Choroid plexus epithelial cell (primary cell): Measurements from ENCODE around the gene HBZ.

Source experiments
- DNase-seq: peaks from one replicate; pipeline ENCODE4 v3.0.0-alpha.2; 2010; ENCODE audit warnings: low read depth
- H3K4me3 ChIP-seq: 2 replicates; pipeline ENCODE4 v1.5.1; 2011; ENCODE audit warnings: low read depth, mild to moderate bottlenecking, control low read depth, low read length, moderate library complexity
- CTCF ChIP-seq: conservative IDR thresholded peaks from 2 replicates; pipeline ENCODE4 v1.5.1; 2011; ENCODE audit warnings: low read depth, mild to moderate bottlenecking, control low read depth, inconsistent platforms, low read length, moderate library complexity

HBZ gene

GRCh38 chr16:180101-180675 is 27.7 kb downstream of the HBZ start, which contains the start of gene HBQ1:
HBQ1 (plus strand) TSS chr16:180459; CDS start chr16:180487, 28 bp downstream.
- peak within 1 kb of the TSS; percentile 29 for H3K4me3 ChIP-seq
- no peak for TF ChIP-seq CTCF
- peak; percentile 13 for DNase-seq

GRCh38 chr16:180681-181564 is 28.5 kb downstream of the HBZ start:
- TF ChIP-seq CTCF, result peak; percentile 10
- H3K4me3 ChIP-seq, result peak overlapping the region; percentile 29
- peak; percentile 68 for DNase-seq

GRCh38 chr16:181565-182021 is 29.1 kb downstream of the HBZ start:
- peak; percentile 20 for DNase-seq
- TF ChIP-seq CTCF, result peak; percentile 79
- H3K4me3 ChIP-seq, result no peak overlapping the region

- no peak for TF ChIP-seq CTCF
- no peak overlapping the region for H3K4me3 ChIP-seq
- DNase-seq, result no peak
These were observed 30.6 kb downstream of the HBZ start for GRCh38 chr16:183005-183404.

GRCh38 chr16:185213-185612 is 32.8 kb downstream of the HBZ start:
- H3K4me3 ChIP-seq, result no peak overlapping the region
- no peak for DNase-seq
- no peak for TF ChIP-seq CTCF

GRCh38 chr16:185691-186090 is 33.2 kb downstream of the HBZ start:
- no peak overlapping the region for H3K4me3 ChIP-seq
- no peak for TF ChIP-seq CTCF
- DNase-seq, result no peak

- no peak for DNase-seq
- H3K4me3 ChIP-seq, result no peak overlapping the region
- TF ChIP-seq CTCF, result no peak
These were observed 34.9 kb downstream of the HBZ start for GRCh38 chr16:187330-187729.
